Measurements from ENCODE around the gene SERPING1. TPM values are rescaled to one million over a fixed set of nuclear protein-coding genes. Genes with fewer than 3 reads are reported as not detected.

Gene SERPING1
- total RNA-seq, 1 donor from 2014 or later: 16.7 TPM

- peak; percentile 68 for ATAC-seq
These were observed 688 bp downstream of the SERPING1 start for GRCh38 chr11:57597916-57598830.

- ATAC-seq: no peak
These were observed 1.3 kb downstream of the SERPING1 start for GRCh38 chr11:57598831-57599155.

GRCh38 chr11:57599381-57599780 lies 1.9 kb downstream of the SERPING1 start:
- ATAC-seq: no peak

GRCh38 chr11:57601297-57601696 lies 3.8 kb downstream of the SERPING1 start:
- ATAC-seq: no peak

- no peak for ATAC-seq
These were observed 7.0 kb downstream of the SERPING1 start for GRCh38 chr11:57604296-57605027.

- ATAC-seq: no peak
These were observed 7.5 kb downstream of the SERPING1 start for GRCh38 chr11:57605028-57605420.

- no peak for ATAC-seq
These were observed 12.7 kb downstream of the SERPING1 start for GRCh38 chr11:57610170-57610569.

- ATAC-seq: peak; percentile 13
These were observed 16.8 kb downstream of the SERPING1 start for GRCh38 chr11:57614234-57614772.

- ATAC-seq: no peak
These were observed 17.8 kb downstream of the SERPING1 start for GRCh38 chr11:57615308-57615707.

- ATAC-seq: no peak
These were observed 19.1 kb downstream of the SERPING1 start for GRCh38 chr11:57616595-57616994.

GRCh38 chr11:57618438-57618837 lies 21.0 kb downstream of the SERPING1 start:
- ATAC-seq: peak; percentile 68

GRCh38 chr11:57619331-57619730 lies 21.8 kb downstream of the SERPING1 start:
- no peak for ATAC-seq

GRCh38 chr11:57620467-57620866 lies 23.0 kb downstream of the SERPING1 start:
- peak; percentile 52 for ATAC-seq

GRCh38 chr11:57622263-57622662 lies 24.8 kb downstream of the SERPING1 start:
- no peak for ATAC-seq

- ATAC-seq: no peak
These were observed 27.4 kb downstream of the SERPING1 start for GRCh38 chr11:57624864-57625263.

- no peak for ATAC-seq
These were observed 29.4 kb downstream of the SERPING1 start for GRCh38 chr11:57626895-57627294.

- no peak for ATAC-seq
These were observed 32.7 kb downstream of the SERPING1 start for GRCh38 chr11:57630171-57630570.

- ATAC-seq: no peak
These were observed 34.6 kb downstream of the SERPING1 start for GRCh38 chr11:57632116-57632515.

- ATAC-seq: no peak
These were observed 36.0 kb downstream of the SERPING1 start for GRCh38 chr11:57633394-57634070.

GRCh38 chr11:57634311-57634710 lies 36.8 kb downstream of the SERPING1 start:
- no peak for ATAC-seq

- ATAC-seq: no peak
These were observed 37.8 kb downstream of the SERPING1 start for GRCh38 chr11:57635246-57635645.

GRCh38 chr11:57637626-57638004 lies 40.1 kb downstream of the SERPING1 start:
- peak; percentile 7 for ATAC-seq

Data from esophagus mucosa (tissue), 1 donor.